ENCODE data around the gene DBET.
"Not testable (repeated sequence)": the region's sequence is repeated elsewhere in the genome, so short reads cannot be mapped to it uniquely, and the experiment has no call there.

Gene DBET

GRCh38 chr4:190064342-190064741 is at the start of gene DBET:
Gene DBET, plus strand, starts transcription at chr4:190064502.
- DNase-seq (ENCODE audit: low spot score) = not testable (repeated sequence)

- no peak for DNase-seq (ENCODE audit: low spot score)
Measured at GRCh38 chr4:190014771-190015537, 49.3 kb upstream of the DBET start.

GRCh38 chr4:190015538-190016368 is 48.5 kb upstream of the DBET start:
- no peak for DNase-seq (ENCODE audit: low spot score)

GRCh38 chr4:190016369-190017289 is 47.7 kb upstream of the DBET start:
- DNase-seq (ENCODE audit: low spot score) = no peak

- no peak for DNase-seq (ENCODE audit: low spot score)
Measured at GRCh38 chr4:190017357-190018200, 46.7 kb upstream of the DBET start.

GRCh38 chr4:190018201-190018920 is 45.9 kb upstream of the DBET start:
- no peak for DNase-seq (ENCODE audit: low spot score)

- DNase-seq (ENCODE audit: low spot score) = no peak
Measured at GRCh38 chr4:190019023-190019858, 45.1 kb upstream of the DBET start.

- DNase-seq (ENCODE audit: low spot score) = not testable (repeated sequence)
Measured at GRCh38 chr4:190019859-190020463, 44.3 kb upstream of the DBET start.

- DNase-seq (ENCODE audit: low spot score) = no peak
Measured at GRCh38 chr4:190020790-190021717, 43.2 kb upstream of the DBET start.

- DNase-seq (ENCODE audit: low spot score) = not testable (repeated sequence)
Measured at GRCh38 chr4:190021973-190022372, 42.3 kb upstream of the DBET start.

- not testable (repeated sequence) for DNase-seq (ENCODE audit: low spot score)
Measured at GRCh38 chr4:190022614-190023281, 41.6 kb upstream of the DBET start.

- not testable (repeated sequence) for DNase-seq (ENCODE audit: low spot score)
Measured at GRCh38 chr4:190027156-190027555, 37.1 kb upstream of the DBET start, which contains the start of gene FRG2. Gene FRG2, minus strand, starts transcription at chr4:190027256. Its CDS starts 52 bp downstream, at chr4:190027204.

GRCh38 chr4:190031264-190031663 is 33.0 kb upstream of the DBET start:
- not testable (repeated sequence) for DNase-seq (ENCODE audit: low spot score)

GRCh38 chr4:190037704-190038388 is 26.5 kb upstream of the DBET start:
- DNase-seq (ENCODE audit: low spot score) = not testable (repeated sequence)

GRCh38 chr4:190040873-190041272 is 23.4 kb upstream of the DBET start:
- not testable (repeated sequence) for DNase-seq (ENCODE audit: low spot score)

- DNase-seq (ENCODE audit: low spot score) = not testable (repeated sequence)
Measured at GRCh38 chr4:190047627-190048026, 16.7 kb upstream of the DBET start.

Data from hematopoietic multipotent progenitor cell treated with erythropoietin and hydrocortisone succinate and interleukin-3 and kit ligand, for 17 days (in vitro differentiated cells).